ENCODE measurements around the gene CHST10.

CHST10 gene

DNA sequence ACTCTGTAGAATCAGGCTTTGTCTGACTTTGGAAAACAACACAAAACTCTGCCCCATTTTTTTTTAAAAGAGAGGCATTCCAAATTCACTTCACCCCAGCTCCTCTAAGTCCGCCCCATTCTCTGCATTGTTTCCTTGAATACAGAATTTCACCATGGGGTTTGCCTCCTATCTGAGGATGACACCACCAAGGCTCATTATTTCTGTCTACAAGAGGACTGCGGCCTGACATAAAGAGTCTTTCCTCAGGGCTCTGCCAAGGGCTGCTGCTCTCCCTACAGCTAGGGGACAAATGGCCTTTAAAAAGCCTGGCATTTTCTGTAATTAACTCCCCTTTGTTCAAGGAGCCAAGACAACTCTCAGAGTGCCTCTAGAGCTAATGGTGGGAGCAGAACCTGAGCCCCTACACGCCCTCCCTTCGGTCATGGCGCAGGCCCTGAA is 4.6 kb downstream of the CHST10 start:
- no peak overlapping the region for H3K4me3 ChIP-seq (ENCODE audit: low read depth, low read length)
- H3K27ac ChIP-seq (ENCODE audit: extremely low read depth, low read depth, low read length) = no peak overlapping the region
- no peaks in the 10 kb centered on the region for H3K9me3 ChIP-seq (ENCODE audit: control insufficient read depth, insufficient read depth, low read depth, low read length)
- H3K4me1 ChIP-seq (ENCODE audit: control insufficient read depth, insufficient read depth, low read length) = no peaks in the 10 kb centered on the region
- POLR2A ChIA-PET = no interaction called here
- peaks cover 0 to 27% of the 10 kb centered on the region in 2 experiments; a peak in 1 of 3 replicates for H3K36me3 ChIP-seq (ENCODE audit: control insufficient read depth in 2 of 2, insufficient read depth in 1 of 2, low read length in 2 of 2)
- TF ChIP-seq ZBTB1 (tag by site-specific recombination; IDR thresholded peaks at IDR 0.05) (no peak), EGR2 (tag by site-specific recombination; IDR thresholded peaks at IDR 0.05; ENCODE audit: low read depth) (no peak), ZNF600 (tag by site-specific recombination; IDR thresholded peaks at IDR 0.05) (no peak), ZNF501 (tag by site-specific recombination; IDR thresholded peaks at IDR 0.05) (no peak), ZNF416 (tag by site-specific recombination; IDR thresholded peaks at IDR 0.05) (no peak), ZNF274 (IDR thresholded peaks at IDR 0.05; ENCODE audit: low read length) (no peak), ZNF274 (tag by site-specific recombination; IDR thresholded peaks at IDR 0.05; ENCODE audit: borderline replicate concordance) (no peak), SP7 (tag by site-specific recombination; IDR thresholded peaks at IDR 0.05) (no peak), OSR2 (tag by site-specific recombination; IDR thresholded peaks at IDR 0.05) (no peak), MZF1 (tag by site-specific recombination; IDR thresholded peaks at IDR 0.05; ENCODE audit: borderline replicate concordance) (no peak), ZNF747 (tag by site-specific recombination; IDR thresholded peaks at IDR 0.05) (no peak), ZNF660 (tag by site-specific recombination; IDR thresholded peaks at IDR 0.05) (no peak), KLF8 (tag by site-specific recombination; IDR thresholded peaks at IDR 0.05) (no peak), GFI1B (tag by site-specific recombination; IDR thresholded peaks at IDR 0.05) (no peak)
- TF ChIP-seq, protein P1, sequence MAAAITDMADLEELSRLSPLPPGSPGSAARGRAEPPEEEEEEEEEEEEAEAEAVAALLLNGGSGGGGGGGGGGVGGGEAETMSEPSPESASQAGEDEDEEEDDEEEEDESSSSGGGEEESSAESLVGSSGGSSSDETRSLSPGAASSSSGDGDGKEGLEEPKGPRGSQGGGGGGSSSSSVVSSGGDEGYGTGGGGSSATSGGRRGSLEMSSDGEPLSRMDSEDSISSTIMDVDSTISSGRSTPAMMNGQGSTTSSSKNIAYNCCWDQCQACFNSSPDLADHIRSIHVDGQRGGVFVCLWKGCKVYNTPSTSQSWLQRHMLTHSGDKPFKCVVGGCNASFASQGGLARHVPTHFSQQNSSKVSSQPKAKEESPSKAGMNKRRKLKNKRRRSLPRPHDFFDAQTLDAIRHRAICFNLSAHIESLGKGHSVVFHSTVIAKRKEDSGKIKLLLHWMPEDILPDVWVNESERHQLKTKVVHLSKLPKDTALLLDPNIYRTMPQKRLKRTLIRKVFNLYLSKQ (tag by site-specific recombination; IDR thresholded peaks at IDR 0.05; ENCODE audit: borderline replicate concordance) = no peak
- TF ChIP-seq, protein P2, sequence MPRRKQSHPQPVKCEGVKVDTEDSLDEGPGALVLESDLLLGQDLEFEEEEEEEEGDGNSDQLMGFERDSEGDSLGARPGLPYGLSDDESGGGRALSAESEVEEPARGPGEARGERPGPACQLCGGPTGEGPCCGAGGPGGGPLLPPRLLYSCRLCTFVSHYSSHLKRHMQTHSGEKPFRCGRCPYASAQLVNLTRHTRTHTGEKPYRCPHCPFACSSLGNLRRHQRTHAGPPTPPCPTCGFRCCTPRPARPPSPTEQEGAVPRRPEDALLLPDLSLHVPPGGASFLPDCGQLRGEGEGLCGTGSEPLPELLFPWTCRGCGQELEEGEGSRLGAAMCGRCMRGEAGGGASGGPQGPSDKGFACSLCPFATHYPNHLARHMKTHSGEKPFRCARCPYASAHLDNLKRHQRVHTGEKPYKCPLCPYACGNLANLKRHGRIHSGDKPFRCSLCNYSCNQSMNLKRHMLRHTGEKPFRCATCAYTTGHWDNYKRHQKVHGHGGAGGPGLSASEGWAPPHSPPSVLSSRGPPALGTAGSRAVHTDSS (tag by site-specific recombination; IDR thresholded peaks at IDR 0.05) = no peak
- CTCF ChIA-PET = interaction anchor here (1.0 kb wide), 1 partner anchor 150 kb away, joined by 6 read pairs; no protein-coding TSS in a partner anchor

DNA sequence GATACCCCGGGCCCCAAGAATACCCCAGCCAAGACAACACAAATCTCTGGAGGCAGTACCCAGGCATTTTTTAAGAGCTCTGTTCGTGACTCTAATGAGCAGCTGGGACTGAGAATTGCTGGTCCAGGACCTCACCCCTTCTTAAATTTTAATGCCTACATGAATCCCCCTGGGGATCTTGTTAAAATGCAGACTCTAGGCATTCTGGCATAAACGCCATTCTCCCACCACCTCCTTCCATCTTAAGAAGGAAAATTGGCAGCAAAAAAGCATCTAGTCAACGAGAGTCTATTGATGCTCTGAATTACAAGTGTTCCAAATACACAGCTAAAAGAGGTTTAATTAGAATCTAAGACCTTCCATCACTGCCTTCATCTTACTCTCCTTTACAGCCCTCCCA is 5.0 kb downstream of the CHST10 start:
- H3K4me3 ChIP-seq (ENCODE audit: low read depth, low read length) = no peak overlapping the region
- no peak overlapping the region for H3K27ac ChIP-seq (ENCODE audit: extremely low read depth, low read depth, low read length)
- no peaks in the 10 kb centered on the region for H3K4me1 ChIP-seq (ENCODE audit: control insufficient read depth, insufficient read depth, low read length)
- peaks cover 0 to 28% of the 10 kb centered on the region in 2 experiments; a peak in 1 of 3 replicates for H3K36me3 ChIP-seq (ENCODE audit: control insufficient read depth in 2 of 2, insufficient read depth in 1 of 2, low read length in 2 of 2)
- CTCF ChIA-PET = interaction anchor here (0.6 to 1.0 kb wide), 2 partner anchors 136 to 150 kb away, joined by 3 to 6 read pairs; no protein-coding TSS in a partner anchor
- TF ChIP-seq YY1 (tag by site-specific recombination; IDR thresholded peaks at IDR 0.05) (no peak), EGR2 (tag by site-specific recombination; IDR thresholded peaks at IDR 0.05; ENCODE audit: low read depth) (no peak), ZSCAN16 (tag by site-specific recombination; IDR thresholded peaks at IDR 0.05) (no peak), ZNF24 (tag by site-specific recombination; IDR thresholded peaks at IDR 0.05) (no peak), ZNF768 (tag by site-specific recombination; IDR thresholded peaks at IDR 0.05) (no peak), SCRT1 (tag by site-specific recombination; IDR thresholded peaks at IDR 0.05; ENCODE audit: borderline replicate concordance) (no peak), ZFHX2 (tag by site-specific recombination; conservative IDR thresholded peaks at IDR 0.05) (no peak), ZNF2 (tag by site-specific recombination; IDR thresholded peaks at IDR 0.05) (no peak), MZF1 (tag by site-specific recombination; IDR thresholded peaks at IDR 0.05; ENCODE audit: borderline replicate concordance) (no peak), ZFP3 (tag by site-specific recombination; IDR thresholded peaks at IDR 0.05; ENCODE audit: low read depth) (no peak)
- TF ChIP-seq, protein P3, sequence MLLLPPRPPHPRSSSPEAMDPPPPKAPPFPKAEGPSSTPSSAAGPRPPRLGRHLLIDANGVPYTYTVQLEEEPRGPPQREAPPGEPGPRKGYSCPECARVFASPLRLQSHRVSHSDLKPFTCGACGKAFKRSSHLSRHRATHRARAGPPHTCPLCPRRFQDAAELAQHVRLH (tag by site-specific recombination; IDR thresholded peaks at IDR 0.05) = no peak
- TF ChIP-seq, protein P4, sequence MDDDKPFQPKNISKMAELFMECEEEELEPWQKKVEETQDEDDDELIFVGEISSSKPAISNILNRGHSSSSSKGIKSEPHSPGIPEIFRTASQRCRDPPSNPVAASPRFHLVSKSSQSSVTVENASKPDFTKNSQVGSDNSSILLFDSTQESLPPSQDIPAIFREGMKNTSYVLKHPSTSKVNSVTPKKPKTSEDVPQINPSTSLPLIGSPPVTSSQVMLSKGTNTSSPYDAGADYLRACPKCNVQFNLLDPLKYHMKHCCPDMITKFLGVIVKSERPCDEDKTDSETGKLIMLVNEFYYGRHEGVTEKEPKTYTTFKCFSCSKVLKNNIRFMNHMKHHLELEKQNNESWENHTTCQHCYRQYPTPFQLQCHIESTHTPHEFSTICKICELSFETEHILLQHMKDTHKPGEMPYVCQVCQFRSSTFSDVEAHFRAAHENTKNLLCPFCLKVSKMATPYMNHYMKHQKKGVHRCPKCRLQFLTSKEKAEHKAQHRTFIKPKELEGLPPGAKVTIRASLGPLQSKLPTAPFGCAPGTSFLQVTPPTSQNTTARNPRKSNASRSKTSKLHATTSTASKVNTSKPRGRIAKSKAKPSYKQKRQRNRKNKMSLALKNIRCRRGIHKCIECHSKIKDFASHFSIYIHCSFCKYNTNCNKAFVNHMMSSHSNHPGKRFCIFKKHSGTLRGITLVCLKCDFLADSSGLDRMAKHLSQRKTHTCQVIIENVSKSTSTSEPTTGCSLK (tag by site-specific recombination; IDR thresholded peaks at IDR 0.05) = no peak
- TF ChIP-seq, protein P5, sequence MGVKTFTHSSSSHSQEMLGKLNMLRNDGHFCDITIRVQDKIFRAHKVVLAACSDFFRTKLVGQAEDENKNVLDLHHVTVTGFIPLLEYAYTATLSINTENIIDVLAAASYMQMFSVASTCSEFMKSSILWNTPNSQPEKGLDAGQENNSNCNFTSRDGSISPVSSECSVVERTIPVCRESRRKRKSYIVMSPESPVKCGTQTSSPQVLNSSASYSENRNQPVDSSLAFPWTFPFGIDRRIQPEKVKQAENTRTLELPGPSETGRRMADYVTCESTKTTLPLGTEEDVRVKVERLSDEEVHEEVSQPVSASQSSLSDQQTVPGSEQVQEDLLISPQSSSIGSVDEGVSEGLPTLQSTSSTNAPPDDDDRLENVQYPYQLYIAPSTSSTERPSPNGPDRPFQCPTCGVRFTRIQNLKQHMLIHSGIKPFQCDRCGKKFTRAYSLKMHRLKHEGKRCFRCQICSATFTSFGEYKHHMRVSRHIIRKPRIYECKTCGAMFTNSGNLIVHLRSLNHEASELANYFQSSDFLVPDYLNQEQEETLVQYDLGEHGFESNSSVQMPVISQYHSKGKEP (tag by site-specific recombination; IDR thresholded peaks at IDR 0.05) = no peak
- no peaks in the 10 kb centered on the region for H3K9me3 ChIP-seq (ENCODE audit: control insufficient read depth, insufficient read depth, low read depth, low read length)
- POLR2A ChIA-PET = no interaction called here
